Suprapubic skin (tissue), 4 donors: ENCODE data around the gene MDFIC. TPM values are rescaled to one million over a fixed set of nuclear protein-coding genes. Genes with fewer than 3 reads are reported as not detected.

ENCODE experiments used
- DNase-seq, 2 donors: peaks; one replicate each; pipeline ENCODE4 v3.0.0-alpha.2; 2019; ENCODE audit warnings: low spot score in 2 of 2
- H3K27ac ChIP-seq: fragments of 200-600 bp; sonication (generic); one replicate; pipeline ENCODE4 v1.5.1; 2019
- H3K27me3 ChIP-seq: fragments of 200-600 bp; sonication (generic); one replicate; pipeline ENCODE4 v1.5.1; 2019
- H3K36me3 ChIP-seq: fragments of 200-600 bp; sonication (generic); one replicate; pipeline ENCODE4 v1.5.1; 2019
- H3K4me1 ChIP-seq: fragments of 200-600 bp; sonication (generic); one replicate; pipeline ENCODE4 v1.5.1; 2019
- H3K4me3 ChIP-seq: fragments of 200-600 bp; sonication (generic); one replicate; pipeline ENCODE4 v1.5.1; 2019; ENCODE audit warnings: mild to moderate bottlenecking
- H3K9me3 ChIP-seq: fragments of 200-600 bp; sonication (generic); one replicate; pipeline ENCODE4 v1.5.1; 2019
- CTCF ChIP-seq, 2 donors: fragments of 200-600 bp in 1 of 2; fragments of 450-650 bp in 1 of 2; sonication (generic) in 1 of 2; IDR thresholded peaks; one replicate each; pipeline ENCODE4 v1.5.1; 2016 to 2019; ENCODE audit warnings: antibody characterized with exemption in 2 of 2, mild to moderate bottlenecking in 1 of 2, moderate library complexity in 1 of 2
- EP300 ChIP-seq: sonication (generic); formaldehyde crosslinking; IDR thresholded peaks from one replicate; pipeline ENCODE4 v1.6.1; 2017; ENCODE audit warnings: antibody characterized with exemption
- POLR2A ChIP-seq, 2 donors: fragments of 450-650 bp; IDR thresholded peaks; one replicate each; pipeline ENCODE4 v1.6.1; 2017; ENCODE audit warnings: antibody characterized with exemption in 2 of 2, mild to moderate bottlenecking in 2 of 2, moderate library complexity in 2 of 2
- POLR2AphosphoS5 ChIP-seq, 3 donors: sonication (generic); formaldehyde crosslinking; IDR thresholded peaks; one replicate each; pipeline ENCODE4 v1.6.1; 2017; ENCODE audit warnings: antibody characterized with exemption in 3 of 3
- WGBS: methylation state at CpG from one replicate; pipeline ENCODE4 v1.1.5; 2018; 5-methylcytosine and 5-hydroxymethylcytosine counted together
- total RNA-seq, 4 donors: library from RNA; depleted of rRNA; stranded (reverse); fragments of >200 nt; gene quantifications; one replicate each; pipeline ENCODE4 v1.1.0, GENCODE V29; 2016

The MDFIC gene
- total RNA-seq, 4 donors from 2014 or later: 15.7 to 37.8 (median 28.1) TPM

- no peak for TF ChIP-seq CTCF (IDR thresholded peaks at IDR 0.05)
- TF ChIP-seq EP300: no peak
- no peak for TF ChIP-seq POLR2AphosphoS5 (IDR thresholded peaks at IDR 0.05)
- TF ChIP-seq POLR2A (IDR thresholded peaks at IDR 0.05): no peak
- WGBS: 56% methylated on average over 2 of the region's 2 CpGs
- Histone ChIP-seq H3K4me3 (no peak overlapping the region), H3K27me3 (no peaks in the 10 kb centered on the region), H3K9me3 (no peaks in the 10 kb centered on the region), H3K36me3 (no peaks in the 10 kb centered on the region), H3K4me1 (peaks cover 8% of the 10 kb centered on the region), H3K27ac (no peak overlapping the region)
- DNase-seq: no peak
These were observed 53.5 kb downstream of the MDFIC start for GRCh38 chr7:114975401-114975800.

DNA sequence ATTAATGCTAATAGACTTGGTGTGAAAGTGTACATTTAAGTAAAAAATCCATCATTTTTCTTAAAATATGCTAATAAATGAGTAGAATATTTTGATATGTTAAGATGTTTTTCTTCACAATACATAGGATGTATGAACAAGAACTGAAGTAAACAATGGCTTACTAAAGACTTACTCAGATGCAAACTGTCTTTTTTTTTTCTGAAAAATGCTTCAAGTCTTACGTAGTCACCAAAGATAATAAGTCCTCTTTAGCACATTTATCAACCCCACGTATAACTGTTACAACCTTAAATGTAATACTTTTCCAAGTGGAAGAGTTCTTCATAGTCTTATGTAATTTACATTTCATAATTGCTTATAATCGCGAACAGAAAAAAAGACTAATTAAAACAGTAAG, 54.8 kb downstream of the MDFIC start:
- 87% methylated on average over 4 of the region's 4 CpGs for WGBS

DNA sequence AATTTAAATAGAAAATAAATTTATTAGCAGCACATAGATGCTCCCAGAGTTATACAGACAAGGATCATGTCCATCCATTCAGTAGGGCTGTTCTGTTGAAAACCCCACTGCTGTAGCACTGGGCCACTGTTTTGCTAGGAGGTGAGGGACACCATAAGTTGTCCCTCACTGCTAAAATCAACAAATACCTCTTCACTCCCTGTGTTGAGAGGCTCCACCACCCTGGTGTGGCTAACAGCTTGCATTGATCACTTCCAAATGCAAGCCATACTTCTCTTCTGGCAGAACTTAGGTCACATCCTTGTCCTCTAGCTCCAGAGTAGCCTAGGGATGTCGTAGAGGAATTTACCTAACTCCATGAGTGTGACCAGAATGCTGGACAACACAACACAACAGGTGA, 55.4 kb downstream of the MDFIC start:
- TF ChIP-seq POLR2A (IDR thresholded peaks at IDR 0.05) (no peak), EP300 (no peak), POLR2AphosphoS5 (IDR thresholded peaks at IDR 0.05) (no peak), CTCF (IDR thresholded peaks at IDR 0.05) (no peak)
- no peak overlapping the region for H3K4me3 ChIP-seq
- 100% methylated on average over 1 of the region's 1 CpG for WGBS
- no peaks in the 10 kb centered on the region for H3K9me3 ChIP-seq
- H3K27me3 ChIP-seq: no peaks in the 10 kb centered on the region
- H3K27ac ChIP-seq: no peak overlapping the region
- no peak for DNase-seq
- peaks cover 8% of the 10 kb centered on the region for H3K4me1 ChIP-seq
- no peaks in the 10 kb centered on the region for H3K36me3 ChIP-seq

More for the DNA sequence above, 54.8 kb downstream of the MDFIC start:
- H3K36me3 ChIP-seq: no peaks in the 10 kb centered on the region
- DNase-seq: no peak
- no peak overlapping the region for H3K27ac ChIP-seq
- H3K4me1 ChIP-seq: peaks cover 8% of the 10 kb centered on the region
- TF ChIP-seq POLR2AphosphoS5 (IDR thresholded peaks at IDR 0.05) (no peak), CTCF (IDR thresholded peaks at IDR 0.05) (no peak), POLR2A (IDR thresholded peaks at IDR 0.05) (no peak), EP300 (no peak)
- no peaks in the 10 kb centered on the region for H3K9me3 ChIP-seq
- H3K27me3 ChIP-seq: no peaks in the 10 kb centered on the region
- H3K4me3 ChIP-seq: no peak overlapping the region

- no peak for TF ChIP-seq EP300
- no peak for TF ChIP-seq CTCF (IDR thresholded peaks at IDR 0.05)
- TF ChIP-seq POLR2A (IDR thresholded peaks at IDR 0.05): no peak
- TF ChIP-seq POLR2AphosphoS5 (IDR thresholded peaks at IDR 0.05): no peak
- no peaks in the 10 kb centered on the region for H3K27me3 ChIP-seq
- peaks cover 8% of the 10 kb centered on the region for H3K4me1 ChIP-seq
- DNase-seq: no peak
- H3K36me3 ChIP-seq: no peaks in the 10 kb centered on the region
- H3K9me3 ChIP-seq: no peaks in the 10 kb centered on the region
- 33% methylated on average over 7 of the region's 7 CpGs for WGBS
- no peak overlapping the region for H3K4me3 ChIP-seq
- no peak overlapping the region for H3K27ac ChIP-seq
These were observed 57.5 kb downstream of the MDFIC start for GRCh38 chr7:114979388-114979787.

GRCh38 chr7:114979803-114980507, 58.1 kb downstream of the MDFIC start:
- 71% methylated on average over 4 of the region's 4 CpGs for WGBS
- no peaks in the 10 kb centered on the region for H3K36me3 ChIP-seq
- no peak for TF ChIP-seq POLR2A (IDR thresholded peaks at IDR 0.05)
- no peak for TF ChIP-seq EP300
- TF ChIP-seq CTCF (IDR thresholded peaks at IDR 0.05): no peak
- no peak for TF ChIP-seq POLR2AphosphoS5 (IDR thresholded peaks at IDR 0.05)
- H3K4me3 ChIP-seq: no peak overlapping the region
- H3K27ac ChIP-seq: no peak overlapping the region
- DNase-seq: no peak
- H3K4me1 ChIP-seq: peaks cover 8% of the 10 kb centered on the region
- no peaks in the 10 kb centered on the region for H3K9me3 ChIP-seq
- no peaks in the 10 kb centered on the region for H3K27me3 ChIP-seq
